ENCODE results near the gene VWCE. TPM values are rescaled to one million over a fixed set of nuclear protein-coding genes. Genes with fewer than 3 reads are reported as not detected.

VWCE gene
- total RNA-seq, 2 experiments from 2014 or later: 1.6 to 1.7 TPM

Other genes starting within 250 kb of the VWCE start
- gene CD5, start 192.8 kb downstream of the VWCE start, total RNA-seq: 100 to 1,000 TPM; 379 to 405 TPM
- gene VPS37C, start 133.9 kb downstream of the VWCE start, total RNA-seq: 1 to 10 TPM; 5.5 to 5.8 TPM
- gene PGA3, start 91.8 kb downstream of the VWCE start, total RNA-seq: not detected
- not detected for gene PGA4, start 73.0 kb downstream of the VWCE start, total RNA-seq
- not detected for gene PGA5, start 54.1 kb downstream of the VWCE start, total RNA-seq
- 100 to 1,000 TPM; 207 to 222 TPM for gene DDB1, start 37.8 kb upstream of the VWCE start, total RNA-seq
- gene TKFC, start 37.9 kb upstream of the VWCE start, total RNA-seq: 10 to 100 TPM; 40.0 to 46.9 TPM
- gene CYB561A3, start 66.6 kb upstream of the VWCE start, total RNA-seq: 10 to 100 TPM; 49.4 to 59.6 TPM
- gene TMEM138, start 67.1 kb upstream of the VWCE start, total RNA-seq: 10 to 100 TPM; 52.0 to 60.4 TPM
- 1 to 10 TPM; 3.7 to 6.3 TPM for gene TMEM216, start 97.3 kb upstream of the VWCE start, total RNA-seq
- 100 to 1,000 TPM; 106 to 133 TPM for gene CPSF7, start 134.7 kb upstream of the VWCE start, total RNA-seq
- gene SDHAF2, start 134.8 kb upstream of the VWCE start, total RNA-seq: 10 to 100 TPM; 42.4 to 48.3 TPM
- not detected for gene LRRC10B, start 213.4 kb upstream of the VWCE start, total RNA-seq

Data from activated CD4-positive, alpha-beta T cell treated with anti-CD3 and anti-CD28 coated beads, Interleukin-2, amount 10 ng/mL, durations not matched to agents 7 days and 5 days (primary cell).